H9 (cell line): ENCODE data around the gene IFT25. TPM values are rescaled to one million over a fixed set of nuclear protein-coding genes. Genes with fewer than 3 reads are reported as not detected.

Experiments
- DNase-seq: peaks from one replicate; pipeline ENCODE4 v3.0.0-alpha.2; 2017
- H2AFZ ChIP-seq: one replicate; pipeline ENCODE4 v1.6.1; 2013; ENCODE audit warnings: mild to moderate bottlenecking, low read length, control low read depth, moderate library complexity
- H2AK5ac ChIP-seq: 2 replicates; pipeline ENCODE4 v1.6.1; 2013; ENCODE audit warnings: low read length, control low read depth, mixed read lengths; ENCODE audit not compliant: insufficient read length
- H2BK120ac ChIP-seq: one replicate; pipeline ENCODE4 v1.6.1; 2013; ENCODE audit warnings: low read depth, mild to moderate bottlenecking, low read length, control low read depth, inconsistent platforms; ENCODE audit not compliant: poor library complexity, severe bottlenecking
- H2BK12ac ChIP-seq: 2 replicates; pipeline ENCODE4 v1.6.1; 2013; ENCODE audit warnings: low read length, control low read depth, mixed read lengths, low read depth; ENCODE audit not compliant: insufficient read length
- H2BK15ac ChIP-seq: 2 replicates; pipeline ENCODE4 v1.6.1; 2013; ENCODE audit warnings: low read depth, low read length, control low read depth
- H2BK20ac ChIP-seq: one replicate; pipeline ENCODE4 v1.6.1; 2013; ENCODE audit warnings: low read depth, mild to moderate bottlenecking, low read length, control low read depth, inconsistent platforms; ENCODE audit not compliant: poor library complexity, severe bottlenecking
- H2BK5ac ChIP-seq: 2 replicates; pipeline ENCODE4 v1.6.1; 2013; ENCODE audit warnings: low read length, control low read depth, mixed read lengths; ENCODE audit not compliant: insufficient read length
- H3K14ac ChIP-seq: 2 replicates; pipeline ENCODE4 v1.6.1; 2013; ENCODE audit warnings: low read length, control low read depth; ENCODE audit not compliant: insufficient read depth
- H3K18ac ChIP-seq: 2 replicates; pipeline ENCODE4 v1.6.1; 2013; ENCODE audit warnings: low read depth, mild to moderate bottlenecking, mixed read lengths, low read length, control low read depth; ENCODE audit not compliant: insufficient read length
- H3K23ac ChIP-seq: 2 replicates; pipeline ENCODE4 v1.6.1; 2013; ENCODE audit warnings: low read length, control low read depth, mixed read lengths, low read depth; ENCODE audit not compliant: insufficient read length
- H3K23me2 ChIP-seq: 2 replicates; pipeline ENCODE4 v1.6.1; 2013; ENCODE audit warnings: low read depth, mild to moderate bottlenecking, mixed read lengths, low read length, control low read depth; ENCODE audit not compliant: insufficient read length, poor library complexity, severe bottlenecking
- H3K27ac ChIP-seq: 2 replicates; pipeline ENCODE4 v1.5.1; 2013; ENCODE audit warnings: low read length, control low read depth, mixed read lengths, low read depth; ENCODE audit not compliant: insufficient read length
- H3K27me3 ChIP-seq: 2 replicates; pipeline ENCODE4 v1.6.1; 2013; ENCODE audit warnings: low read length, control low read depth, inconsistent platforms; ENCODE audit not compliant: insufficient read depth
- H3K4ac ChIP-seq: 2 replicates; pipeline ENCODE4 v1.6.1; 2013; ENCODE audit warnings: low read depth, mild to moderate bottlenecking, control low read depth, inconsistent platforms, low read length, moderate library complexity
- H3K4me1 ChIP-seq: 2 replicates; pipeline ENCODE4 v1.6.1; 2013; ENCODE audit warnings: low read length, control low read depth, inconsistent platforms; ENCODE audit not compliant: insufficient read depth
- H3K4me2 ChIP-seq: 2 replicates; pipeline ENCODE4 v1.6.1; 2013; ENCODE audit warnings: low read length, control low read depth, mixed read lengths; ENCODE audit not compliant: insufficient read length, insufficient read depth
- H3K56ac ChIP-seq: 2 replicates; pipeline ENCODE4 v1.6.1; 2013; ENCODE audit warnings: low read depth, mild to moderate bottlenecking, mixed read lengths, low read length, control low read depth; ENCODE audit not compliant: insufficient read length
- H3K79me1 ChIP-seq: 2 replicates; pipeline ENCODE4 v1.6.1; 2013; ENCODE audit warnings: low read depth, mild to moderate bottlenecking, moderate library complexity, low read length, control low read depth, inconsistent platforms; ENCODE audit not compliant: insufficient read depth, poor library complexity, severe bottlenecking
- H3K79me2 ChIP-seq: 2 replicates; pipeline ENCODE4 v1.6.1; 2013; ENCODE audit warnings: low read length, control low read depth, inconsistent platforms; ENCODE audit not compliant: insufficient read depth
- H3K9ac ChIP-seq: 2 replicates; pipeline ENCODE4 v1.6.1; 2013; ENCODE audit warnings: low read length, control low read depth, mixed read lengths; ENCODE audit not compliant: insufficient read length; ENCODE audit errors: extremely low read depth
- H3K9me3 ChIP-seq: one replicate; pipeline ENCODE4 v1.6.1; 2013; ENCODE audit warnings: low read depth, low read length, inconsistent platforms; ENCODE audit not compliant: control insufficient read depth
- H3T11ph ChIP-seq: one replicate; pipeline ENCODE4 v1.6.1; 2013; ENCODE audit warnings: mild to moderate bottlenecking, low read length, control low read depth, inconsistent platforms
- H4K20me1 ChIP-seq: one replicate; pipeline ENCODE4 v1.6.1; 2013; ENCODE audit not compliant: control insufficient read depth, insufficient read length, insufficient read depth
- H4K5ac ChIP-seq: 2 replicates; pipeline ENCODE4 v1.6.1; 2013; ENCODE audit warnings: low read depth, mild to moderate bottlenecking, mixed read lengths, low read length, control low read depth; ENCODE audit not compliant: insufficient read length
- H4K8ac ChIP-seq: replicated peaks from 2 replicates; pipeline ENCODE4 v1.6.1; 2013; ENCODE audit warnings: low read length, control low read depth, mixed read lengths, low read depth; ENCODE audit not compliant: insufficient read length
- H4K91ac ChIP-seq: 2 replicates; pipeline ENCODE4 v1.6.1; 2013; ENCODE audit warnings: low read depth, mild to moderate bottlenecking, moderate library complexity, mixed read lengths, low read length, control low read depth; ENCODE audit not compliant: insufficient read length
- H3K27ac Mint-ChIP-seq, 3 experiments: 2 replicates in 2 of 3; 3 replicates in 1 of 3; pipeline ENCODE4 v1.8.0; 2020 to 2021; ENCODE audit warnings: mixed read lengths in 3 of 3, mild to moderate bottlenecking in 1 of 3, moderate library complexity in 1 of 3
- H3K27me3 Mint-ChIP-seq: 2 replicates; pipeline ENCODE4 v1.8.0; 2021; ENCODE audit warnings: low read depth, mild to moderate bottlenecking, moderate library complexity, mixed read lengths
- H3K36me3 Mint-ChIP-seq, 3 experiments: 2 replicates in 2 of 3; 3 replicates in 1 of 3; pipeline ENCODE4 v1.8.0; 2020 to 2021; ENCODE audit warnings: low read depth in 3 of 3, mixed read lengths in 3 of 3; ENCODE audit not compliant: insufficient read depth in 1 of 3
- H3K4me1 Mint-ChIP-seq, 2 experiments: 2 replicates each; pipeline ENCODE4 v1.8.0; 2020; ENCODE audit warnings: mixed read lengths in 2 of 2
- H3K4me3 Mint-ChIP-seq, 2 experiments: 2 replicates in 1 of 2; 3 replicates in 1 of 2; pipeline ENCODE4 v1.8.0; 2020 to 2021; ENCODE audit warnings: mild to moderate bottlenecking in 2 of 2, mixed read lengths in 2 of 2, moderate library complexity in 1 of 2
- H3K9me3 Mint-ChIP-seq, 2 experiments: 2 replicates in 1 of 2; 3 replicates in 1 of 2; pipeline ENCODE4 v1.8.0; 2020; ENCODE audit warnings: mild to moderate bottlenecking in 2 of 2, mixed read lengths in 2 of 2, moderate library complexity in 1 of 2
- WGBS: extraction: QIAGEN DNeasy Blood & Tissue Kit; methylation state at CpG from one replicate; pipeline ENCODE4 v1.1.7; 2013; ENCODE audit warnings: missing lambda C conversion rate, low lambda C conversion rate, mixed read lengths; ENCODE audit not compliant: insufficient read length; ENCODE audit errors: extremely low coverage; 5-methylcytosine and 5-hydroxymethylcytosine counted together
- total RNA-seq: library from RNA; stranded (reverse); gene quantifications from 2 replicates; pipeline ENCODE4 v1.2.1, GENCODE V29; 2021
- TF ChIP-seq, protein P1 (sequence below): fragments of 200-600 bp; sonication (generic); conservative IDR thresholded peaks from 3 replicates; pipeline ENCODE4 v1.8.0; 2021; ENCODE audit warnings: antibody characterized with exemption, mild to moderate bottlenecking

Gene IFT25
- total RNA-seq, 1 experiment from 2014 or later, result 36.8 TPM

- peaks cover 23 to 66% (median 59%) of the 10 kb centered on the region in 3 experiments; a peak in 6 of 7 replicates for H3K36me3 Mint-ChIP-seq
- TF ChIP-seq, protein P1, sequence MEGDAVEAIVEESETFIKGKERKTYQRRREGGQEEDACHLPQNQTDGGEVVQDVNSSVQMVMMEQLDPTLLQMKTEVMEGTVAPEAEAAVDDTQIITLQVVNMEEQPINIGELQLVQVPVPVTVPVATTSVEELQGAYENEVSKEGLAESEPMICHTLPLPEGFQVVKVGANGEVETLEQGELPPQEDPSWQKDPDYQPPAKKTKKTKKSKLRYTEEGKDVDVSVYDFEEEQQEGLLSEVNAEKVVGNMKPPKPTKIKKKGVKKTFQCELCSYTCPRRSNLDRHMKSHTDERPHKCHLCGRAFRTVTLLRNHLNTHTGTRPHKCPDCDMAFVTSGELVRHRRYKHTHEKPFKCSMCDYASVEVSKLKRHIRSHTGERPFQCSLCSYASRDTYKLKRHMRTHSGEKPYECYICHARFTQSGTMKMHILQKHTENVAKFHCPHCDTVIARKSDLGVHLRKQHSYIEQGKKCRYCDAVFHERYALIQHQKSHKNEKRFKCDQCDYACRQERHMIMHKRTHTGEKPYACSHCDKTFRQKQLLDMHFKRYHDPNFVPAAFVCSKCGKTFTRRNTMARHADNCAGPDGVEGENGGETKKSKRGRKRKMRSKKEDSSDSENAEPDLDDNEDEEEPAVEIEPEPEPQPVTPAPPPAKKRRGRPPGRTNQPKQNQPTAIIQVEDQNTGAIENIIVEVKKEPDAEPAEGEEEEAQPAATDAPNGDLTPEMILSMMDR, result no peak
Measured at GRCh38 chr1:53962395-53962794, 16.9 kb upstream of the IFT25 start.

More at GRCh38 chr1:53962395-53962794, 16.9 kb upstream of the IFT25 start:
- Histone ChIP-seq H4K91ac (no peak overlapping the region), H3T11ph (no peak overlapping the region), H3K56ac (no peak overlapping the region), H3K4me1 (peaks cover 2% of the 10 kb centered on the region; the same call in 1 of the 2 replicates), H3K79me2 (no peaks in the 10 kb centered on the region), H3K4me2 (no peak overlapping the region), H3K9ac (no peak overlapping the region), H3K23ac (no peak overlapping the region), H4K8ac (no peak overlapping the region), H3K27ac (no peak overlapping the region), H2AFZ (no peak overlapping the region), H2BK15ac (no peak overlapping the region), H3K18ac (no peak overlapping the region), H3K27me3 (no peaks in the 10 kb centered on the region), H2BK12ac (no peak overlapping the region), H2BK5ac (no peak overlapping the region), H3K14ac (no peak overlapping the region), H2BK20ac (no peak overlapping the region), H4K20me1 (no peaks in the 10 kb centered on the region), H4K5ac (no peak overlapping the region), H3K79me1 (no peaks in the 10 kb centered on the region), H2BK120ac (no peak overlapping the region), H3K9me3 (no peaks in the 10 kb centered on the region), H2AK5ac (no peak overlapping the region), H3K23me2 (no peaks in the 10 kb centered on the region), H3K4ac (no peak overlapping the region)
- Mint-ChIP-seq H3K27me3 (no peaks in the 10 kb centered on the region), H3K9me3 (no peaks in the 10 kb centered on the region), H3K4me1 (peaks cover 12 to 17% of the 10 kb centered on the region in 2 experiments), H3K4me3 (no peak overlapping the region), H3K27ac (no peak overlapping the region)
- DNase-seq, result no peak
- WGBS, result no CpG with 5 or more reads among the region's 4 CpGs
